Neural crest cell (in vitro differentiated cells): Measurements from ENCODE around the gene CTXN2. TPM values are rescaled to one million over a fixed set of nuclear protein-coding genes. Genes with fewer than 3 reads are reported as not detected.
A peak's percentile ranks its signal among the peaks of the same experiment; 100 is the strongest.

Experiments used
- DNase-seq: peaks from one replicate; pipeline ENCODE4 v3.0.0; 2021; ENCODE audit warnings: low read depth, mixed read lengths, low spot score
- H3K27ac Mint-ChIP-seq: one replicate; pipeline ENCODE4 v1.8.0; 2021; ENCODE audit warnings: mild to moderate bottlenecking, mixed read lengths; ENCODE audit not compliant: unreplicated experiment
- H3K27me3 Mint-ChIP-seq: 2 replicates; pipeline ENCODE4 v1.8.0; 2021; ENCODE audit warnings: low read depth, mild to moderate bottlenecking, mixed read lengths
- H3K36me3 Mint-ChIP-seq: 2 replicates; pipeline ENCODE4 v1.8.0; 2021; ENCODE audit warnings: low read depth, mild to moderate bottlenecking, mixed read lengths
- H3K4me1 Mint-ChIP-seq: 2 replicates; pipeline ENCODE4 v1.8.0; 2021; ENCODE audit warnings: mixed read lengths
- H3K4me3 Mint-ChIP-seq: one replicate; pipeline ENCODE4 v1.8.0; 2021; ENCODE audit warnings: mild to moderate bottlenecking, mixed read lengths
- H3K9me3 Mint-ChIP-seq: 2 replicates; pipeline ENCODE4 v1.8.0; 2021; ENCODE audit warnings: mixed read lengths
- CTCF ChIP-seq: fragments of 200-600 bp; sonication (generic); conservative IDR thresholded peaks from 2 replicates; pipeline ENCODE4 v1.5.0; 2021; ENCODE audit warnings: antibody characterized with exemption, mild to moderate bottlenecking
- total RNA-seq: library from RNA; stranded (reverse); gene quantifications from 2 replicates; pipeline ENCODE4 v1.2.1, GENCODE V29; 2021

The CTXN2 gene
- total RNA-seq, 1 donor from 2014 or later, result 0.26 TPM

- H3K4me3 Mint-ChIP-seq, result no peak overlapping the region
These were observed 8.7 kb upstream of the CTXN2 start for GRCh38 chr15:48182749-48183148.

GRCh38 chr15:48185529-48185928 is 5.9 kb upstream of the CTXN2 start:
- H3K27ac Mint-ChIP-seq, result no peak overlapping the region
- H3K4me1 Mint-ChIP-seq, result no peaks in the 10 kb centered on the region
- H3K36me3 Mint-ChIP-seq, result no peaks in the 10 kb centered on the region
- H3K4me3 Mint-ChIP-seq, result no peak overlapping the region
- H3K27me3 Mint-ChIP-seq, result peaks cover 29% of the 10 kb centered on the region
- H3K9me3 Mint-ChIP-seq, result no peaks in the 10 kb centered on the region
- no peak for TF ChIP-seq CTCF
- DNase-seq, result no peak

More at GRCh38 chr15:48182749-48183148, 8.7 kb upstream of the CTXN2 start:
- no peak for DNase-seq
- TF ChIP-seq CTCF, result no peak
- no peaks in the 10 kb centered on the region for H3K9me3 Mint-ChIP-seq
- peaks cover 21% of the 10 kb centered on the region for H3K27me3 Mint-ChIP-seq
- no peaks in the 10 kb centered on the region for H3K36me3 Mint-ChIP-seq
- H3K27ac Mint-ChIP-seq, result no peak overlapping the region
- H3K4me1 Mint-ChIP-seq, result no peaks in the 10 kb centered on the region

GRCh38 chr15:48186271-48186670 is 5.2 kb upstream of the CTXN2 start:
- no peaks in the 10 kb centered on the region for H3K9me3 Mint-ChIP-seq
- no peak overlapping the region for H3K4me3 Mint-ChIP-seq
- H3K4me1 Mint-ChIP-seq, result no peaks in the 10 kb centered on the region
- H3K27ac Mint-ChIP-seq, result no peak overlapping the region
- no peaks in the 10 kb centered on the region for H3K36me3 Mint-ChIP-seq
- no peak for DNase-seq
- TF ChIP-seq CTCF, result no peak
- H3K27me3 Mint-ChIP-seq, result peaks cover 32% of the 10 kb centered on the region

GRCh38 chr15:48190932-48191573 is 412 bp upstream of the CTXN2 start:
- TF ChIP-seq CTCF, result no peak
- peak; percentile 90 for DNase-seq
- Mint-ChIP-seq H3K4me3 (no peak overlapping the region), H3K36me3 (no peaks in the 10 kb centered on the region), H3K27me3 (peaks cover 54% of the 10 kb centered on the region), H3K9me3 (no peaks in the 10 kb centered on the region), H3K27ac (no peak overlapping the region), H3K4me1 (no peaks in the 10 kb centered on the region)

GRCh38 chr15:48202068-48202467 is 10.6 kb downstream of the CTXN2 start:
- TF ChIP-seq CTCF, result no peak
- no peaks in the 10 kb centered on the region for H3K36me3 Mint-ChIP-seq
- H3K4me3 Mint-ChIP-seq, result no peak overlapping the region
- H3K9me3 Mint-ChIP-seq, result no peaks in the 10 kb centered on the region
- H3K4me1 Mint-ChIP-seq, result no peaks in the 10 kb centered on the region
- peaks cover 24% of the 10 kb centered on the region for H3K27me3 Mint-ChIP-seq
- H3K27ac Mint-ChIP-seq, result no peak overlapping the region
- no peak for DNase-seq
